Esophagus squamous epithelium (tissue), 4 donors: ENCODE results near the gene MRPS10.

ENCODE experiments used
- CTCF ChIP-seq, 6 experiments: fragments of 450-650 bp in 4 of 6; fragments of 200-600 bp in 2 of 6; sonication (generic) in 2 of 6; IDR thresholded peaks; one replicate each; pipeline ENCODE4 v1.5.1; 2016 to 2019; ENCODE audit warnings: antibody characterized with exemption in 6 of 6, mild to moderate bottlenecking in 4 of 6, moderate library complexity in 4 of 6
- POLR2A ChIP-seq, 4 donors: fragments of 450-650 bp; IDR thresholded peaks; one replicate each; pipeline ENCODE4 v1.6.1; 2017; ENCODE audit warnings: antibody characterized with exemption in 4 of 4, mild to moderate bottlenecking in 4 of 4, moderate library complexity in 3 of 4

- TF ChIP-seq CTCF (IDR thresholded peaks at IDR 0.05) (no peak), POLR2A (IDR thresholded peaks at IDR 0.05) (no peak)
These were observed 32.1 kb downstream of the MRPS10 start for GRCh38 chr6:42185597-42185996.
